ENCODE data around the gene LTV1. TPM values are rescaled to one million over a fixed set of nuclear protein-coding genes. Genes with fewer than 3 reads are reported as not detected.

Gene LTV1
- total and polyA plus RNA-seq, 2 experiments from 2014 or later, result 17.9 to 33.6 TPM

- Histone ChIP-seq H3K27ac (no peak overlapping the region), H3K27me3 (replicated peaks; ENCODE audit: insufficient read depth) (no peaks in the 10 kb centered on the region), H3K79me2 (ENCODE audit: insufficient read depth) (no peaks in the 10 kb centered on the region), H3K4me1 (ENCODE audit: insufficient read depth) (peaks cover 9% of the 10 kb centered on the region), H4K20me1 (ENCODE audit: insufficient read depth) (no peaks in the 10 kb centered on the region), H2AFZ (no peak overlapping the region), H3F3A (ENCODE audit: insufficient read depth) (peaks cover 9% of the 10 kb centered on the region; the same call in 1 of the 2 replicates), H3K9me3 (ENCODE audit: low read depth) (no peaks in the 10 kb centered on the region), H3K9ac (no peak overlapping the region), H3K9me2 (ENCODE audit: insufficient read depth) (no peaks in the 10 kb centered on the region), H3K36me3 (ENCODE audit: low read depth) (0 out of 2 replicates have a peak, but pooled peaks cover 10% of the 10 kb centered on the region), H3K4me3 (no peak overlapping the region), H3K4me2 (ENCODE audit: unreplicated experiment) (no peak overlapping the region)
- DNase-seq, result no peak
- WGBS, 2 experiments (ENCODE audit: low coverage in 1 of 2, low lambda C conversion rate in 2 of 2, missing lambda C conversion rate in 2 of 2), result 97 to 100% methylated on average over 2 of the region's 2 CpGs
- no peak for TF ChIP-seq EZH2phosphoT487 (IDR thresholded peaks at IDR 0.05; ENCODE audit: insufficient read depth, low read depth)
- no peak for TF ChIP-seq EZH2 (IDR thresholded peaks at IDR 0.05; ENCODE audit: insufficient read depth, poor library complexity, severe bottlenecking)
- in situ Hi-C loops (cut with MboI), result no loop called here
Observed at GRCh38 chr6:143810745-143811144, 32.4 kb upstream of the LTV1 start.

- Histone ChIP-seq H3K79me2 (ENCODE audit: insufficient read depth) (no peaks in the 10 kb centered on the region), H3K4me1 (ENCODE audit: insufficient read depth) (peaks cover under 1% of the 10 kb centered on the region; the same call in 1 of the 2 replicates), H3K27ac (no peak overlapping the region), H3K36me3 (ENCODE audit: low read depth) (0 out of 2 replicates have a peak, but pooled peaks cover 10% of the 10 kb centered on the region), H3K4me3 (no peak overlapping the region), H3K9ac (no peak overlapping the region), H2AFZ (no peak overlapping the region), H3F3A (ENCODE audit: insufficient read depth) (peaks cover 5% of the 10 kb centered on the region; the same call in 1 of the 2 replicates), H3K27me3 (replicated peaks; ENCODE audit: insufficient read depth) (no peaks in the 10 kb centered on the region), H4K20me1 (ENCODE audit: insufficient read depth) (no peaks in the 10 kb centered on the region), H3K9me3 (ENCODE audit: low read depth) (no peaks in the 10 kb centered on the region), H3K9me2 (ENCODE audit: insufficient read depth) (no peaks in the 10 kb centered on the region), H3K4me2 (ENCODE audit: unreplicated experiment) (no peak overlapping the region)
- DNase-seq, result no peak
- 93 to 98% methylated on average over 2 of the region's 2 CpGs for WGBS, 2 experiments (ENCODE audit: low coverage in 1 of 2, low lambda C conversion rate in 2 of 2, missing lambda C conversion rate in 2 of 2)
- in situ Hi-C loops (cut with MboI), result no loop called here
- TF ChIP-seq EZH2 (IDR thresholded peaks at IDR 0.05; ENCODE audit: insufficient read depth, poor library complexity, severe bottlenecking) (no peak), EZH2phosphoT487 (IDR thresholded peaks at IDR 0.05; ENCODE audit: insufficient read depth, low read depth) (no peak)
Observed at GRCh38 chr6:143811501-143812157, 31.5 kb upstream of the LTV1 start.

GRCh38 chr6:143817621-143818020 is 25.5 kb upstream of the LTV1 start:
- H3K9me3 ChIP-seq (ENCODE audit: low read depth), result no peaks in the 10 kb centered on the region
- H3K36me3 ChIP-seq (ENCODE audit: low read depth), result no peaks in the 10 kb centered on the region; the same call in 1 of the 2 replicates
- no peaks in the 10 kb centered on the region for H3K79me2 ChIP-seq (ENCODE audit: insufficient read depth)
- no peak for TF ChIP-seq EZH2phosphoT487 (IDR thresholded peaks at IDR 0.05; ENCODE audit: insufficient read depth, low read depth)
- TF ChIP-seq EZH2 (IDR thresholded peaks at IDR 0.05; ENCODE audit: insufficient read depth, poor library complexity, severe bottlenecking), result no peak
- no peak overlapping the region for H3K27ac ChIP-seq
- no peaks in the 10 kb centered on the region for H4K20me1 ChIP-seq (ENCODE audit: insufficient read depth)
- no peak overlapping the region for H2AFZ ChIP-seq
- H3K4me1 ChIP-seq (ENCODE audit: insufficient read depth), result peaks cover 3% of the 10 kb centered on the region
- no peaks in the 10 kb centered on the region for H3K9me2 ChIP-seq (ENCODE audit: insufficient read depth)
- no peaks in the 10 kb centered on the region for H3F3A ChIP-seq (ENCODE audit: insufficient read depth)
- H3K4me2 ChIP-seq (ENCODE audit: unreplicated experiment), result no peak overlapping the region
- H3K4me3 ChIP-seq, result no peak overlapping the region
- no peaks in the 10 kb centered on the region for H3K27me3 ChIP-seq (replicated peaks; ENCODE audit: insufficient read depth)
- no peak overlapping the region for H3K9ac ChIP-seq
- no peak for DNase-seq
- in situ Hi-C loops (cut with MboI), result no loop called here

GRCh38 chr6:143821359-143821758 is 21.8 kb upstream of the LTV1 start:
- Histone ChIP-seq H3K27me3 (replicated peaks; ENCODE audit: insufficient read depth) (no peaks in the 10 kb centered on the region), H4K20me1 (ENCODE audit: insufficient read depth) (no peaks in the 10 kb centered on the region), H3K9me3 (ENCODE audit: low read depth) (no peaks in the 10 kb centered on the region), H3K27ac (no peak overlapping the region), H3K9ac (no peak overlapping the region), H2AFZ (no peak overlapping the region), H3K9me2 (ENCODE audit: insufficient read depth) (no peaks in the 10 kb centered on the region), H3K4me3 (no peak overlapping the region), H3K4me2 (ENCODE audit: unreplicated experiment) (no peak overlapping the region), H3F3A (ENCODE audit: insufficient read depth) (no peaks in the 10 kb centered on the region), H3K79me2 (ENCODE audit: insufficient read depth) (no peaks in the 10 kb centered on the region), H3K4me1 (ENCODE audit: insufficient read depth) (peaks cover 11% of the 10 kb centered on the region), H3K36me3 (ENCODE audit: low read depth) (no peaks in the 10 kb centered on the region; the same call in 1 of the 2 replicates)
- in situ Hi-C loops (cut with MboI), result no loop called here
- DNase-seq, result no peak
- 89% methylated on average over 6 of the region's 6 CpGs for WGBS, 2 experiments (ENCODE audit: low coverage in 1 of 2, low lambda C conversion rate in 2 of 2, missing lambda C conversion rate in 2 of 2)
- no peak for TF ChIP-seq EZH2 (IDR thresholded peaks at IDR 0.05; ENCODE audit: insufficient read depth, poor library complexity, severe bottlenecking)
- TF ChIP-seq EZH2phosphoT487 (IDR thresholded peaks at IDR 0.05; ENCODE audit: insufficient read depth, low read depth), result no peak
